HCT116 (cell line): ENCODE data around the gene AATF. TPM values are rescaled to one million over a fixed set of nuclear protein-coding genes. Genes with fewer than 3 reads are reported as not detected.
"Not testable (repeated sequence)": the region's sequence is repeated elsewhere in the genome, so short reads cannot be mapped to it uniquely, and the experiment has no call there.

Experiments
- ATAC-seq: fragments of 200-7000 bp; cut with Tn5 transposase; 2 replicates; pipeline ENCODE4 v1.9.1; 2020; ENCODE audit warnings: mild to moderate bottlenecking, moderate library complexity
- BruUV-seq: library from RNA; stranded (reverse); fragments of 400-500 nt; replicated peaks from 2 replicates; lab custom pipeline; 2021; lab: Mats Ljungman, UMichigan
- CTCF ChIA-PET: fragments of 300-600 bp; sonication (Branson Sonifier 250); formaldehyde crosslinking; loops from one replicate; lab custom pipeline; 2021; ENCODE audit warnings: antibody characterized with exemption; lab: Charles Lee
- POLR2A ChIA-PET: fragments of 300-600, 350-600 bp; sonication (Branson Sonifier 250); formaldehyde crosslinking; loops from one replicate; lab custom pipeline; 2021; ENCODE audit warnings: antibody characterized with exemption; lab: Charles Lee
- RAD21 ChIA-PET, 2 experiments: fragments of 300-600 bp; sonication (Branson Sonifier 250); formaldehyde crosslinking; loops; one replicate each; lab custom pipeline; 2023; ENCODE audit warnings: low total read pairs in 2 of 2; ENCODE audit not compliant: uncharacterized antibody in 2 of 2, unreplicated experiment in 2 of 2, low non-redundant PET in 1 of 2; lab: Charles Lee
- DNase-seq: peaks from one replicate; pipeline ENCODE4 v3.0.0-alpha.2; 2010; ENCODE audit warnings: low read depth, low spot score
- H2AFZ ChIP-seq: fragments of 200-600 bp; shearing (Covaris generic), sonication (generic); 2 replicates; pipeline ENCODE4 v1.6.1; 2017; ENCODE audit warnings: low read depth, mixed run types, mixed read lengths, antibody characterized with exemption, low read length; ENCODE audit not compliant: poor library complexity, severe bottlenecking
- H3K27ac ChIP-seq: 2 replicates; pipeline ENCODE4 v1.5.1; 2012; ENCODE audit warnings: low read depth, low read length
- H3K27me3 ChIP-seq: fragments of 200-600 bp; sonication (generic); 2 replicates; pipeline ENCODE4 v1.6.1; 2016; ENCODE audit warnings: mixed run types, low read length, mixed read lengths; ENCODE audit not compliant: insufficient read depth
- H3K36me3 ChIP-seq, 2 experiments: fragments of 200-500 bp in 1 of 2; fragments of 200-600 bp in 1 of 2; sonication (Bioruptor generic) in 1 of 2; sonication (generic) in 1 of 2; 2 replicates each; pipeline versions ENCODE4 v1.5.1 to v1.6.1; 2014 to 2016; ENCODE audit warnings: low read length in 2 of 2, inconsistent platforms in 1 of 2, mixed read lengths in 1 of 2, mixed run types in 1 of 2; ENCODE audit not compliant: insufficient read depth in 2 of 2, control insufficient read depth in 1 of 2
- H3K4me1 ChIP-seq, 2 experiments: fragments of 200-600 bp in 1 of 2; sonication (generic) in 1 of 2; 2 replicates each; pipeline versions ENCODE4 v1.5.1 to v1.6.1; 2012 to 2017; ENCODE audit warnings: low read length in 2 of 2, inconsistent platforms in 1 of 2, mild to moderate bottlenecking in 1 of 2, mixed read lengths in 1 of 2, mixed run types in 1 of 2, moderate library complexity in 1 of 2; ENCODE audit not compliant: insufficient read depth in 2 of 2, control insufficient read depth in 1 of 2
- H3K4me2 ChIP-seq: fragments of 200-600 bp; sonication (generic); 2 replicates; pipeline ENCODE4 v1.6.1; 2017; ENCODE audit warnings: mixed run types, low read length, mixed read lengths
- H3K4me3 ChIP-seq, 2 experiments: fragments of 200-600 bp in 1 of 2; sonication (generic) in 1 of 2; replicated peaks in 1 of 2; 2 replicates each; pipeline ENCODE4 v1.5.1; 2011 to 2016; ENCODE audit warnings: low read length in 2 of 2, control low read depth in 1 of 2, low read depth in 1 of 2, mild to moderate bottlenecking in 1 of 2, mixed read lengths in 1 of 2, mixed run types in 1 of 2
- H3K79me2 ChIP-seq: fragments of 200-600 bp; sonication (generic); 2 replicates; pipeline ENCODE4 v1.6.1; 2017; ENCODE audit warnings: mild to moderate bottlenecking, mixed run types, low read length, moderate library complexity, mixed read lengths; ENCODE audit not compliant: insufficient read depth
- H3K9ac ChIP-seq: fragments of 200-600 bp; sonication (generic); 2 replicates; pipeline ENCODE4 v1.6.1; 2016; ENCODE audit warnings: low read length, mixed read lengths
- H3K9me2 ChIP-seq: fragments of 200-600 bp; sonication (generic), shearing (Covaris generic); 2 replicates; pipeline ENCODE4 v1.6.1; 2017; ENCODE audit warnings: mixed run types, mild to moderate bottlenecking, moderate library complexity; ENCODE audit not compliant: insufficient read depth
- H3K9me3 ChIP-seq, 2 experiments: fragments of 200-500 bp in 1 of 2; fragments of 200-600 bp in 1 of 2; sonication (Bioruptor generic) in 1 of 2; sonication (generic) in 1 of 2; 2 replicates each; pipeline ENCODE4 v1.6.1; 2014 to 2017; ENCODE audit warnings: low read length in 2 of 2, mixed read lengths in 2 of 2, inconsistent platforms in 1 of 2, low read depth in 1 of 2, mild to moderate bottlenecking in 1 of 2, mixed run types in 1 of 2, moderate library complexity in 1 of 2; ENCODE audit not compliant: control insufficient read depth in 1 of 2, insufficient read depth in 1 of 2
- H4K20me1 ChIP-seq: fragments of 200-600 bp; sonication (generic), shearing (Covaris generic); 2 replicates; pipeline ENCODE4 v1.6.1; 2017; ENCODE audit warnings: mixed run types, mild to moderate bottlenecking, moderate library complexity; ENCODE audit not compliant: insufficient read depth
- CBX3 ChIP-seq: IDR thresholded peaks from 2 replicates; pipeline ENCODE4 v1.6.1; 2012; ENCODE audit warnings: low read depth
- CEBPB ChIP-seq: IDR thresholded peaks from 2 replicates; pipeline ENCODE4 v1.6.1; 2012; ENCODE audit warnings: low read depth
- EGR1 ChIP-seq: IDR thresholded peaks from 2 replicates; pipeline ENCODE4 v1.6.1; 2012; ENCODE audit warnings: low read depth
- RAD21 ChIP-seq: IDR thresholded peaks from 2 replicates; pipeline ENCODE4 v1.6.1; 2012; ENCODE audit warnings: low read depth, mild to moderate bottlenecking
- REST ChIP-seq: IDR thresholded peaks from 2 replicates; pipeline ENCODE4 v1.6.1; 2012; ENCODE audit warnings: low read depth
- SRF ChIP-seq: IDR thresholded peaks from 2 replicates; pipeline ENCODE4 v1.6.1; 2012; ENCODE audit warnings: low read depth
- ZNF274 ChIP-seq: fragments of 200-500 bp; sonication (Bioruptor generic); IDR thresholded peaks from 2 replicates; pipeline ENCODE4 v1.6.1; 2014; ENCODE audit warnings: mild to moderate bottlenecking, low read depth, low read length, inconsistent platforms
- intact Hi-C: fragments of 100-400 bp; cut with micrococcal nuclease; formaldehyde crosslinking; loops from 2 replicates; pipeline ENCODE4 v1.10.0; 2022
- total RNA-seq: library from RNA; stranded (reverse); gene quantifications from one replicate; pipeline ENCODE4 v1.2.1, GENCODE V29; 2021; ENCODE audit not compliant: unreplicated experiment

The AATF gene
- total RNA-seq, 1 experiment from 2014 or later, result 105 TPM

GRCh38 chr17:37069087-37069486 lies 120.3 kb downstream of the AATF start:
- Histone ChIP-seq H3K9ac (no peak overlapping the region), H4K20me1 (no peaks in the 10 kb centered on the region), H3K4me2 (no peak overlapping the region), H3K9me3 (no peaks in the 10 kb centered on the region), H3K36me3 (no peaks in the 10 kb centered on the region), H3K4me1 (peaks cover 12 to 15% of the 10 kb centered on the region in 2 experiments), H3K27ac (no peak overlapping the region), H2AFZ (no peak overlapping the region), H3K9me2 (no peaks in the 10 kb centered on the region), H3K4me3 (no peak overlapping the region), H3K79me2 (no peaks in the 10 kb centered on the region), H3K27me3 (no peaks in the 10 kb centered on the region)
- ChIA-PET POLR2A (no interaction called here), RAD21 (no interaction called here), CTCF (no interaction called here)
- intact Hi-C loops, result no loop called here
- ATAC-seq (no peak), DNase-seq (no peak)
- no TSS peak for BruUV-seq
- TF ChIP-seq ZNF274 (no peak), CBX3 (no peak), CEBPB (no peak), EGR1 (no peak), REST (no peak), RAD21 (no peak), SRF (no peak)

- RAD21 ChIA-PET, result not testable (repeated sequence)
- POLR2A ChIA-PET, result interaction anchor here (0.6 kb wide), 1 partner anchor 158 kb away, joined by 3 read pairs; no protein-coding TSS in a partner anchor
Measured at GRCh38 chr17:37073464-37073863, 124.7 kb downstream of the AATF start.

More at GRCh38 chr17:37073464-37073863, 124.7 kb downstream of the AATF start:
- H4K20me1 ChIP-seq, H3K9ac ChIP-seq, CTCF ChIA-PET, H3K9me2 ChIP-seq, H3K27ac ChIP-seq, DNase-seq, intact Hi-C loops, H3K36me3 ChIP-seq, H3K9me3 ChIP-seq, H3K4me2 ChIP-seq, H3K4me3 ChIP-seq, H3K79me2 ChIP-seq, H2AFZ ChIP-seq, H3K27me3 ChIP-seq, ATAC-seq, BruUV-seq, H3K4me1 ChIP-seq: not testable (repeated sequence)
